Spleen (tissue), 11 donors: ENCODE results near the gene PHACTR1. TPM values are rescaled to one million over a fixed set of nuclear protein-coding genes. Genes with fewer than 3 reads are reported as not detected.

Experiments
- DNase-seq: peaks from one replicate; pipeline ENCODE4 v3.0.0-alpha.2; 2020
- H3K27ac ChIP-seq, 8 donors: fragments of 200-600 bp; sonication (generic) in 7 of 8; 1 replicate in 4 of 8; 2 replicates in 4 of 8; pipeline versions ENCODE4 v1.5.0 to v1.8.0; 2016 to 2021; ENCODE audit warnings: inconsistent platforms in 4 of 8, mild to moderate bottlenecking in 4 of 8, moderate library complexity in 1 of 8
- H3K27me3 ChIP-seq, 7 donors: fragments of 200-600 bp; sonication (generic) in 6 of 7; replicated peaks in 1 of 7; 1 replicate in 4 of 7; 2 replicates in 3 of 7; pipeline versions ENCODE4 v1.5.0 to v1.8.0; 2016 to 2021; ENCODE audit warnings: inconsistent platforms in 3 of 7, mild to moderate bottlenecking in 1 of 7
- H3K36me3 ChIP-seq, 6 donors: fragments of 200-600 bp; sonication (generic) in 5 of 6; 1 replicate in 4 of 6; 2 replicates in 2 of 6; pipeline versions ENCODE4 v1.5.0 to v1.8.0; 2016 to 2021; ENCODE audit warnings: inconsistent platforms in 2 of 6
- H3K4me1 ChIP-seq, 6 donors: fragments of 200-600 bp; sonication (generic) in 5 of 6; 1 replicate in 3 of 6; 2 replicates in 3 of 6; pipeline versions ENCODE4 v1.5.0 to v1.8.0; 2016 to 2021; ENCODE audit warnings: inconsistent platforms in 3 of 6
- H3K4me3 ChIP-seq, 8 donors: fragments of 200-600 bp; sonication (generic) in 7 of 8; 1 replicate in 4 of 8; 2 replicates in 4 of 8; pipeline versions ENCODE4 v1.5.0 to v1.8.0; 2016 to 2021; ENCODE audit warnings: inconsistent platforms in 4 of 8, mild to moderate bottlenecking in 4 of 8, moderate library complexity in 2 of 8
- H3K9me3 ChIP-seq, 8 donors: fragments of 200-600 bp; sonication (generic) in 7 of 8; 1 replicate in 4 of 8; 2 replicates in 4 of 8; pipeline versions ENCODE4 v1.5.0 to v1.8.0; 2016 to 2021; ENCODE audit warnings: inconsistent platforms in 4 of 8
- POLR2A ChIP-seq, 3 donors: fragments of 450-650 bp; IDR thresholded peaks; one replicate each; pipeline ENCODE4 v1.5.1; 2017; ENCODE audit warnings: antibody characterized with exemption in 3 of 3, mild to moderate bottlenecking in 1 of 3
- POLR2AphosphoS5 ChIP-seq, 3 donors: sonication (generic); formaldehyde crosslinking; IDR thresholded peaks; one replicate each; pipeline ENCODE4 v1.5.1; 2017; ENCODE audit warnings: antibody characterized with exemption in 3 of 3
- WGBS, 5 donors: extraction: QIAGEN DNeasy Blood & Tissue Kit in 3 of 5; methylation state at CpG; one replicate each; pipeline versions ENCODE4 v1.1.5 to v1.1.7; 2013 to 2018; 5-methylcytosine and 5-hydroxymethylcytosine counted together
- intact Hi-C: fragments of 100-400 bp; cut with DNase I; formaldehyde crosslinking; loops from one replicate; pipeline ENCODE4 v1.15.0; 2023; ENCODE audit warnings: low total_unique reads
- polyA plus RNA-seq, 3 donors: library from polyadenylated mRNA; stranded (reverse); fragments of 200-250 nt; gene quantifications; one replicate each; pipeline ENCODE4 v1.2.1, GENCODE V29; 2013
- total RNA-seq, 7 donors: library from RNA; depleted of rRNA in 3 of 7; stranded (reverse); fragments of >200 nt in 3 of 7; fragmentation: NEBNext Ultra II Directional in 4 of 7; extraction: Animal tissue kit (Norgen Biotek cat#: 25700) in 4 of 7; gene quantifications; one replicate each; pipeline versions ENCODE4 v1.1.0 to v1.2.1, GENCODE V29; 2016 to 2021
- TF ChIP-seq, protein P1 (sequence below), 11 experiments: fragments of 200-600 bp in 7 of 11; fragments of 450-650 bp in 4 of 11; sonication (generic) in 4 of 11; IDR thresholded peaks in 8 of 11; conservative IDR thresholded peaks in 3 of 11; 1 replicate in 7 of 11; 2 replicates in 4 of 11; pipeline versions ENCODE4 v1.4.0 to v1.8.0; 2016 to 2021; ENCODE audit warnings: antibody characterized with exemption in 11 of 11, inconsistent platforms in 4 of 11, mild to moderate bottlenecking in 1 of 11
- donor health status: healthy with polysubstance abuse.
- donor health status: DM: no; HTN: no; CAD: no; lungs with moderate emphysema.
- donor health status: DM: no; HTN: no; CAD: no.
- donor health status: Bipolar disorder and iron deficiency.
- donor health status: healthy.
- donor health status: DM: no; HTN: no; CAD: no.
- donor health status: DM: yes; HTN: yes; CAD: no.

PHACTR1 gene
- total and polyA plus RNA-seq, 10 donors, result 8.5 to 45.3 (median 30.8) TPM

GRCh38 chr6:13274707-13275434 is 558.3 kb downstream of the PHACTR1 start:
- H3K4me1 ChIP-seq, result peaks cover 0 to 97% (median 38%) of the 10 kb centered on the region in 6 donors
- peak overlapping the region in 7 of 8 donors; percentile 71 to 84 (median 80) for H3K27ac ChIP-seq

DNA sequence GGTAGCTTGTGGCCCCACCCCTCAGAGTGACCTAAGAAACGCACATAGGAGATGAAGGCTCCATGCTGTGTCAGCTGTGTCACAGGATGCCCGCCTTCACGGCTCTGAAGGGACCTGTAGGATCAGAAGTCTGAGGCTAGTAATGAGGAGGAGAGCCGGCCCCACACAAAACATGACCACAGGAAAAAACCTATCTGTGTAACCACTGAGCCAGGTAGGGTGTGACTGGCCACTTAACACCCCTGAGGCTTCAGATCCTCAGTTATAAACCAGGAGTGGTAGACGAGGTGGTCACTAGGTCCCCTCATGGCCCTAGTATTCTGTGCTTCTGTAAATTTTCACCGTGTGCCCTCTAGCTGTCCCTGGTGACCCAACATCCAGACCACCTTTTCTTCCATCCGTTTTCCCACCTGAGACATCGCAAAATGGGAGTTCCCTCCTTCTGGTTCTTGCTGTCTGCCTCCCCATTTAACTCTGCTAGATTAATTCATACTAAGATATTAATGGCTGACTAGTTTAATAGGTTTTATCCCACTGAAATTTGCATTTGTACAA is 558.9 kb downstream of the PHACTR1 start:
- Histone ChIP-seq H3K27me3 (no peaks in the 10 kb centered on the region), H3K36me3 (peaks cover 0 to 38% (median 6%) of the 10 kb centered on the region in 6 donors), H3K27ac (peak overlapping the region in 5 of 8 donors; percentile 25 to 84 (median 80)), H3K4me1 (peaks cover 0 to 97% (median 41%) of the 10 kb centered on the region in 6 donors), H3K9me3 (no peaks in the 10 kb centered on the region), H3K4me3 (peak overlapping the region in 4 of 8 donors; percentile 43 to 72 (median 48))
- TF ChIP-seq POLR2A (IDR thresholded peaks at IDR 0.05) (no peak), POLR2AphosphoS5 (IDR thresholded peaks at IDR 0.05) (no peak)
- TF ChIP-seq, protein P1, sequence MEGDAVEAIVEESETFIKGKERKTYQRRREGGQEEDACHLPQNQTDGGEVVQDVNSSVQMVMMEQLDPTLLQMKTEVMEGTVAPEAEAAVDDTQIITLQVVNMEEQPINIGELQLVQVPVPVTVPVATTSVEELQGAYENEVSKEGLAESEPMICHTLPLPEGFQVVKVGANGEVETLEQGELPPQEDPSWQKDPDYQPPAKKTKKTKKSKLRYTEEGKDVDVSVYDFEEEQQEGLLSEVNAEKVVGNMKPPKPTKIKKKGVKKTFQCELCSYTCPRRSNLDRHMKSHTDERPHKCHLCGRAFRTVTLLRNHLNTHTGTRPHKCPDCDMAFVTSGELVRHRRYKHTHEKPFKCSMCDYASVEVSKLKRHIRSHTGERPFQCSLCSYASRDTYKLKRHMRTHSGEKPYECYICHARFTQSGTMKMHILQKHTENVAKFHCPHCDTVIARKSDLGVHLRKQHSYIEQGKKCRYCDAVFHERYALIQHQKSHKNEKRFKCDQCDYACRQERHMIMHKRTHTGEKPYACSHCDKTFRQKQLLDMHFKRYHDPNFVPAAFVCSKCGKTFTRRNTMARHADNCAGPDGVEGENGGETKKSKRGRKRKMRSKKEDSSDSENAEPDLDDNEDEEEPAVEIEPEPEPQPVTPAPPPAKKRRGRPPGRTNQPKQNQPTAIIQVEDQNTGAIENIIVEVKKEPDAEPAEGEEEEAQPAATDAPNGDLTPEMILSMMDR (IDR thresholded peaks at IDR 0.05 in 8 of 11, conservative IDR thresholded peaks at IDR 0.05 in 3 of 11), result no peak
- DNase-seq, result no peak
- intact Hi-C loops, result loop anchor here (10.0 kb wide), 1 partner anchor 81 kb away; no protein-coding TSS in a partner anchor
- 64 to 81% (median 78%) methylated on average over 8 of the region's 8 CpGs for WGBS, 5 donors

More at GRCh38 chr6:13274707-13275434, 558.3 kb downstream of the PHACTR1 start:
- no peaks in the 10 kb centered on the region for H3K9me3 ChIP-seq
- TF ChIP-seq POLR2A (IDR thresholded peaks at IDR 0.05), result no peak
- TF ChIP-seq POLR2AphosphoS5 (IDR thresholded peaks at IDR 0.05), result no peak
- TF ChIP-seq, protein P1 (IDR thresholded peaks at IDR 0.05 in 8 of 11, conservative IDR thresholded peaks at IDR 0.05 in 3 of 11), result no peak
- H3K36me3 ChIP-seq, result peaks cover 0 to 31% (median 2%) of the 10 kb centered on the region in 6 donors
- H3K4me3 ChIP-seq, result peak overlapping the region in 7 of 8 donors; percentile 24 to 72 (median 43)
- H3K27me3 ChIP-seq, result no peaks in the 10 kb centered on the region
- intact Hi-C loops, result loop anchor here (10.0 kb wide), 1 partner anchor 80 kb away; no protein-coding TSS in a partner anchor
- WGBS, 5 donors, result 49 to 68% (median 58%) methylated on average over 5 to 6 of the region's 6 CpGs
- no peak for DNase-seq

- no peak for DNase-seq
Observed at GRCh38 chr6:13277231-13277630, 560.7 kb downstream of the PHACTR1 start.

More at GRCh38 chr6:13277231-13277630, 560.7 kb downstream of the PHACTR1 start:
- peaks cover 0 to 53% (median 9%) of the 10 kb centered on the region in 6 donors for H3K36me3 ChIP-seq
- peak overlapping the region in 5 of 8 donors; percentile 7 to 38 (median 20) for H3K27ac ChIP-seq
- TF ChIP-seq POLR2AphosphoS5 (IDR thresholded peaks at IDR 0.05) (no peak), POLR2A (IDR thresholded peaks at IDR 0.05) (no peak)
- TF ChIP-seq, protein P1 (IDR thresholded peaks at IDR 0.05 in 8 of 11, conservative IDR thresholded peaks at IDR 0.05 in 3 of 11), result no peak
- 91 to 100% (median 93%) methylated on average over 2 of the region's 2 CpGs for WGBS, 5 donors
- no peak overlapping the region for H3K4me3 ChIP-seq
- H3K4me1 ChIP-seq, result peaks cover 0 to 93% (median 38%) of the 10 kb centered on the region in 6 donors
- no peaks in the 10 kb centered on the region for H3K9me3 ChIP-seq
- intact Hi-C loops, result loop anchor here (10.0 kb wide), 1 partner anchor 82 kb away; no protein-coding TSS in a partner anchor
- H3K27me3 ChIP-seq, result no peaks in the 10 kb centered on the region
